Suprapubic skin (tissue), 4 donors: ENCODE results near the gene EEF2K.

Source experiments
- CTCF ChIP-seq, 2 donors: fragments of 200-600 bp in 1 of 2; fragments of 450-650 bp in 1 of 2; sonication (generic) in 1 of 2; IDR thresholded peaks; one replicate each; pipeline ENCODE4 v1.5.1; 2016 to 2019; ENCODE audit warnings: antibody characterized with exemption in 2 of 2, mild to moderate bottlenecking in 1 of 2, moderate library complexity in 1 of 2
- EP300 ChIP-seq: sonication (generic); formaldehyde crosslinking; IDR thresholded peaks from one replicate; pipeline ENCODE4 v1.6.1; 2017; ENCODE audit warnings: antibody characterized with exemption
- POLR2A ChIP-seq, 2 donors: fragments of 450-650 bp; IDR thresholded peaks; one replicate each; pipeline ENCODE4 v1.6.1; 2017; ENCODE audit warnings: antibody characterized with exemption in 2 of 2, mild to moderate bottlenecking in 2 of 2, moderate library complexity in 2 of 2
- POLR2AphosphoS5 ChIP-seq, 3 donors: sonication (generic); formaldehyde crosslinking; IDR thresholded peaks; one replicate each; pipeline ENCODE4 v1.6.1; 2017; ENCODE audit warnings: antibody characterized with exemption in 3 of 3

- TF ChIP-seq CTCF (IDR thresholded peaks at IDR 0.05), result no peak
- TF ChIP-seq POLR2A (IDR thresholded peaks at IDR 0.05), result no peak
- no peak for TF ChIP-seq POLR2AphosphoS5 (IDR thresholded peaks at IDR 0.05)
- TF ChIP-seq EP300, result no peak
Measured at GRCh38 chr16:22285080-22285479, 79.0 kb downstream of the EEF2K start.
